SU-DHL-6 (cell line): ENCODE results near the gene CCDC180.

Source experiments
- EZH2phosphoT487 ChIP-seq: fragments of 200-600 bp; sonication (generic), shearing (Covaris generic); conservative IDR thresholded peaks from 2 replicates; pipeline ENCODE4 v1.6.1; 2018; ENCODE audit warnings: mild to moderate bottlenecking, antibody characterized with exemption, low read length, moderate library complexity, mixed read lengths
- TF ChIP-seq, protein P1 (sequence below): fragments of 200-600 bp; sonication (generic); IDR thresholded peaks from one replicate; pipeline ENCODE4 v1.5.1; 2017; ENCODE audit warnings: antibody characterized with exemption, mild to moderate bottlenecking, low read length, moderate library complexity; ENCODE audit not compliant: insufficient read depth, poor library complexity, severe bottlenecking

DNA sequence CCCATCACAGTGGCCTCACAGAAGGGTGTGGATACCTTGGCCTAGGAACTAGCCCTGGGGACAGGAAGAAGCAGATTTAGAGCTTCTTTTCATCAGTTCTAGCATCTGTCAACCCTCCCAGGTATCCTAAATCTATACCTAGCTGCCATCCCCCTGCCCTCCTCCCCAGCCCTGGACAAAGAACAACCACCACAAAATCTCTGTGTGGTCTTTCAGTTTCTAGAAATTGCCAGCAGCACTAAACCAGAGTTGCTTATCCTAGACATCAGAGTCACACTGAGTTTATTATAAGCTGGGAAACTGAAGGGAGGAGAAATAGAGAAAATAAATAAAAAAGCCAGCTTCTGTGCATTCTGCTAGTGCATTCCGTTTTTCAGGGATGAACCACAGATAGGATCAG is 14.6 kb downstream of the CCDC180 start:
- TF ChIP-seq, protein P1, sequence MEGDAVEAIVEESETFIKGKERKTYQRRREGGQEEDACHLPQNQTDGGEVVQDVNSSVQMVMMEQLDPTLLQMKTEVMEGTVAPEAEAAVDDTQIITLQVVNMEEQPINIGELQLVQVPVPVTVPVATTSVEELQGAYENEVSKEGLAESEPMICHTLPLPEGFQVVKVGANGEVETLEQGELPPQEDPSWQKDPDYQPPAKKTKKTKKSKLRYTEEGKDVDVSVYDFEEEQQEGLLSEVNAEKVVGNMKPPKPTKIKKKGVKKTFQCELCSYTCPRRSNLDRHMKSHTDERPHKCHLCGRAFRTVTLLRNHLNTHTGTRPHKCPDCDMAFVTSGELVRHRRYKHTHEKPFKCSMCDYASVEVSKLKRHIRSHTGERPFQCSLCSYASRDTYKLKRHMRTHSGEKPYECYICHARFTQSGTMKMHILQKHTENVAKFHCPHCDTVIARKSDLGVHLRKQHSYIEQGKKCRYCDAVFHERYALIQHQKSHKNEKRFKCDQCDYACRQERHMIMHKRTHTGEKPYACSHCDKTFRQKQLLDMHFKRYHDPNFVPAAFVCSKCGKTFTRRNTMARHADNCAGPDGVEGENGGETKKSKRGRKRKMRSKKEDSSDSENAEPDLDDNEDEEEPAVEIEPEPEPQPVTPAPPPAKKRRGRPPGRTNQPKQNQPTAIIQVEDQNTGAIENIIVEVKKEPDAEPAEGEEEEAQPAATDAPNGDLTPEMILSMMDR: no peak
- no peak for TF ChIP-seq EZH2phosphoT487
